GM12878 (cell line): ENCODE results near the gene AP3B1. TPM values are rescaled to one million over a fixed set of nuclear protein-coding genes. Genes with fewer than 3 reads are reported as not detected.

ENCODE experiments used
- ATAC-seq: fragments of 200-7000 bp; cut with Tn5 transposase; 3 replicates; pipeline ENCODE4 v1.9.1; 2020; ENCODE audit warnings: mild to moderate bottlenecking, moderate library complexity
- BruUV-seq: library from RNA; stranded (reverse); fragments of 400-500 nt; replicated peaks from 2 replicates; lab custom pipeline; 2021; lab: Mats Ljungman, UMichigan
- CTCF ChIA-PET: fragments of 300-600 bp; sonication (Branson Sonifier 250); formaldehyde crosslinking; extraction: SDS; loops from one replicate; lab custom pipeline; 2021; ENCODE audit warnings: inconsistent platforms; lab: Yijun Ruan, JAX
- POLR2A ChIA-PET: fragments of 350-600 bp; formaldehyde crosslinking; extraction: SDS; loops from one replicate; lab custom pipeline; 2021; ENCODE audit warnings: inconsistent platforms; lab: Charles Lee
- RAD21 ChIA-PET: fragments of 300-600 bp; sonication (Branson Sonifier 250); formaldehyde crosslinking; loops from one replicate; lab custom pipeline; 2023; ENCODE audit warnings: antibody characterized with exemption; ENCODE audit not compliant: unreplicated experiment; lab: Charles Lee
- SMC1A ChIA-PET: fragments of 300-600 bp; sonication (Branson Sonifier 250); formaldehyde crosslinking; loops from one replicate; lab custom pipeline; 2023; ENCODE audit not compliant: unreplicated experiment, uncharacterized antibody; lab: Charles Lee
- DNase-seq: peaks from one replicate; pipeline ENCODE4 v3.0.0-alpha.2; 2011; ENCODE audit warnings: low read depth, low spot score
- FAIRE-seq: peaks from 3 replicates; lab custom pipeline; 2011; peaks lifted over from hg19 to GRCh38; lab: Jason Lieb, UNC
- H2AFZ ChIP-seq: 2 replicates; pipeline ENCODE4 v1.6.0; 2011; ENCODE audit warnings: low read depth, low read length, control low read depth; ENCODE audit not compliant: control insufficient read depth
- H3K27ac ChIP-seq: 2 replicates; pipeline ENCODE4 v1.5.1; 2011; ENCODE audit warnings: control low read depth; ENCODE audit not compliant: control insufficient read depth, insufficient read depth
- H3K27me3 ChIP-seq, 2 experiments: replicated peaks in 1 of 2; 2 replicates each; pipeline versions ENCODE4 v1.6.0 to v1.6.1; 2011; ENCODE audit warnings: low read length in 1 of 2; ENCODE audit not compliant: control insufficient read depth in 2 of 2, insufficient read depth in 2 of 2
- H3K36me3 ChIP-seq, 2 experiments: 2 replicates each; pipeline ENCODE4 v1.5.1; 2011; ENCODE audit warnings: low read length in 1 of 2; ENCODE audit not compliant: control insufficient read depth in 2 of 2, insufficient read depth in 2 of 2
- H3K4me1 ChIP-seq: 2 replicates; pipeline ENCODE4 v1.6.1; 2011; ENCODE audit warnings: mild to moderate bottlenecking, low read length, moderate library complexity, mixed read lengths; ENCODE audit not compliant: control insufficient read depth, insufficient read depth
- H3K4me2 ChIP-seq: 2 replicates; pipeline ENCODE4 v1.6.0; 2011; ENCODE audit warnings: control low read depth; ENCODE audit not compliant: control insufficient read depth, insufficient read depth
- H3K4me3 ChIP-seq: fragments of 200-600 bp; sonication (generic); 2 replicates; pipeline ENCODE4 v1.5.1; 2016
- H3K79me2 ChIP-seq: 2 replicates; pipeline ENCODE4 v1.6.0; 2011; ENCODE audit warnings: low read length; ENCODE audit not compliant: control insufficient read depth, insufficient read depth
- H3K9ac ChIP-seq: 2 replicates; pipeline ENCODE4 v1.8.0; 2011; ENCODE audit warnings: low read length, control low read depth, mixed read lengths; ENCODE audit not compliant: control insufficient read depth, insufficient read depth
- H3K9me3 ChIP-seq: replicated peaks from 3 replicates; pipeline ENCODE4 v1.5.1; 2011; ENCODE audit warnings: mild to moderate bottlenecking, low read length; ENCODE audit not compliant: control insufficient read depth, insufficient read depth
- H4K20me1 ChIP-seq: 2 replicates; pipeline ENCODE4 v1.6.0; 2011; ENCODE audit not compliant: control insufficient read depth, insufficient read depth
- BMI1 ChIP-seq: fragments of 450-650 bp; IDR thresholded peaks from 2 replicates; pipeline ENCODE4 v1.6.1; 2016; ENCODE audit warnings: mild to moderate bottlenecking, moderate library complexity, borderline replicate concordance
- KAT2A ChIP-seq: conservative IDR thresholded peaks from 2 replicates; pipeline ENCODE4 v1.6.1; 2011; ENCODE audit warnings: low read depth, low read length; ENCODE audit not compliant: control insufficient read depth
- MYB ChIP-seq: fragments of 150-350 bp; IDR thresholded peaks from 2 replicates; pipeline ENCODE4 v1.6.1; 2014; ENCODE audit warnings: mild to moderate bottlenecking, low read depth, low read length, borderline replicate concordance
- RAD21 ChIP-seq: IDR thresholded peaks from 2 replicates; pipeline ENCODE4 v1.6.1; 2011; ENCODE audit warnings: mild to moderate bottlenecking, low read depth, low read length, moderate library complexity; ENCODE audit not compliant: insufficient read depth
- SMC3 ChIP-seq: IDR thresholded peaks from 2 replicates; pipeline ENCODE4 v1.6.1; 2011; ENCODE audit warnings: low read length, improper control_type of control experiment, borderline replicate concordance
- ZNF24 ChIP-seq: fragments of 450-650 bp; IDR thresholded peaks from 2 replicates; pipeline ENCODE4 v1.6.1; 2017; ENCODE audit warnings: antibody characterized with exemption, mild to moderate bottlenecking
- WGBS: methylation state at CpG from one replicate; pipeline ENCODE4 v1.1.6; 2016; ENCODE audit warnings: low lambda C conversion rate; ENCODE audit not compliant: insufficient replicate concordance, insufficient coverage; ENCODE audit errors: missing lambda C conversion rate; 5-methylcytosine and 5-hydroxymethylcytosine counted together
- in situ Hi-C: fragments of 300-500 bp; cut with MboI; formaldehyde crosslinking; loops from 9 replicates; pipeline ENCODE4 v1.14.3; 2018; ENCODE audit warnings: mixed read lengths
- intact Hi-C: fragments of 100-400 bp; cut with micrococcal nuclease; formaldehyde crosslinking; loops from one replicate; pipeline ENCODE4 v1.14.2; 2022; ENCODE audit not compliant: unreplicated experiment
- polyA plus RNA-seq, 11 experiments: library from polyadenylated mRNA; depleted of rRNA in 4 of 11; unstranded in 6 of 11; stranded (reverse) in 5 of 11; fragments of >200 nt; fragmentation: Nextera tagmentation in 4 of 11; fragmentation: Illumina TruSeq in 1 of 11; extraction: Ambion mirVana in 4 of 11; extraction: Trizol in 1 of 11; gene quantifications; 1 replicate in 1 of 11; 2 replicates in 10 of 11; pipeline versions ENCODE4 v1.2.1 to v1.2.3, GENCODE V29; 2011 to 2016; ENCODE audit warnings: inconsistent platforms in 2 of 11, missing spikeins in 2 of 11, low read depth in 1 of 11
- total RNA-seq, 4 experiments: library from RNA; depleted of rRNA in 3 of 4; stranded (reverse); fragments of >200 nt in 3 of 4; fragmentation: Illumina TruSeq in 1 of 4; extraction: Trizol in 1 of 4; gene quantifications; 2 replicates each; pipeline versions ENCODE4 v1.2.1 to v1.2.3, GENCODE V29; 2013 to 2021
- TF ChIP-seq, protein P1 (sequence below): fragments of 450-650 bp; IDR thresholded peaks from 2 replicates; pipeline ENCODE4 v1.6.1; 2016; ENCODE audit warnings: mild to moderate bottlenecking
- TF ChIP-seq, protein P2 (sequence below), 3 experiments: IDR thresholded peaks in 2 of 3; conservative IDR thresholded peaks in 1 of 3; 2 replicates each; pipeline ENCODE4 v1.5.1; 2011; ENCODE audit warnings: low read depth in 3 of 3, low read length in 3 of 3, mild to moderate bottlenecking in 3 of 3, control low read depth in 2 of 3, moderate library complexity in 2 of 3, inconsistent platforms in 1 of 3, mixed read lengths in 1 of 3; ENCODE audit not compliant: control insufficient read depth in 2 of 3, insufficient read depth in 1 of 3; ENCODE audit errors: extremely low read depth in 1 of 3

Gene AP3B1
- total and polyA plus RNA-seq, 10 of the 15 experiments (the other 5 are each of a cell fraction or from before 2014, with no cell fraction given): 30.9 to 70.8 (median 46.0) TPM

DNA sequence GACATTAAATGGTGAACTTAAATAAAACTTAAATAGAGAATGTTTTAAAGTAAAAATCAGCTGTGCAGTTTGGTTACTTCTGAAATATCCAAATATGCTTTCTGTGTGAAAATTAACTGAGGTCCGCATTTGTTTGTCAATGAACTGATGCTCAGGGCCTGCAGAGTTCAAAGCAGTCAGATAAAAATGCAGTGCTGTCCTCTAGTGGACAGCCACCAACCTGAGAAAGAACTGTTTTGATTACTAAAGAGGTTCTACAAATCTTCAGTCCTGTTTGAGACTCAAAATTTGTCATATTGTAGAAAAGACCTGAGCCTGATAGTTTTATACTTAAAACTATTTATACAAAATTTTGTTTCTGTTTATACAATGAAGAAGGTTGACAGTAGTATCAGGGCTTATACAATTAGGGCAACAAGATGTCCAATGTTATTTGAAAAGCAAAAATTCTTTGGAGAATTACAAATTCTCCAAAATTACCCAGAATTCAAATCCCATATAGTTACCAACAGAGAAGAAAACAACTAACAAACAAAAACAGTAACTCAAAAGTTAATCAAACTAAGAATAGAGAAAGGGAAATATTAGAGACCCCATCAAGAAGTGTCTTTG lies 286.0 kb downstream of the AP3B1 start:
- TF ChIP-seq RAD21 (peak; percentile 89), ZNF24 (no peak), KAT2A (no peak), BMI1 (no peak), MYB (no peak), SMC3 (peak; percentile 85)
- TF ChIP-seq, protein P1, sequence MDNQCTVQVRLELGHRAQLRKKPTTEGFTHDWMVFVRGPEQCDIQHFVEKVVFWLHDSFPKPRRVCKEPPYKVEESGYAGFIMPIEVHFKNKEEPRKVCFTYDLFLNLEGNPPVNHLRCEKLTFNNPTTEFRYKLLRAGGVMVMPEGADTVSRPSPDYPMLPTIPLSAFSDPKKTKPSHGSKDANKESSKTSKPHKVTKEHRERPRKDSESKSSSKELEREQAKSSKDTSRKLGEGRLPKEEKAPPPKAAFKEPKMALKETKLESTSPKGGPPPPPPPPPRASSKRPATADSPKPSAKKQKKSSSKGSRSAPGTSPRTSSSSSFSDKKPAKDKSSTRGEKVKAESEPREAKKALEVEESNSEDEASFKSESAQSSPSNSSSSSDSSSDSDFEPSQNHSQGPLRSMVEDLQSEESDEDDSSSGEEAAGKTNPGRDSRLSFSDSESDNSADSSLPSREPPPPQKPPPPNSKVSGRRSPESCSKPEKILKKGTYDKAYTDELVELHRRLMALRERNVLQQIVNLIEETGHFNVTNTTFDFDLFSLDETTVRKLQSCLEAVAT: peak; percentile 38; the same call in 1 of the 2 replicates
- TF ChIP-seq, protein P2, sequence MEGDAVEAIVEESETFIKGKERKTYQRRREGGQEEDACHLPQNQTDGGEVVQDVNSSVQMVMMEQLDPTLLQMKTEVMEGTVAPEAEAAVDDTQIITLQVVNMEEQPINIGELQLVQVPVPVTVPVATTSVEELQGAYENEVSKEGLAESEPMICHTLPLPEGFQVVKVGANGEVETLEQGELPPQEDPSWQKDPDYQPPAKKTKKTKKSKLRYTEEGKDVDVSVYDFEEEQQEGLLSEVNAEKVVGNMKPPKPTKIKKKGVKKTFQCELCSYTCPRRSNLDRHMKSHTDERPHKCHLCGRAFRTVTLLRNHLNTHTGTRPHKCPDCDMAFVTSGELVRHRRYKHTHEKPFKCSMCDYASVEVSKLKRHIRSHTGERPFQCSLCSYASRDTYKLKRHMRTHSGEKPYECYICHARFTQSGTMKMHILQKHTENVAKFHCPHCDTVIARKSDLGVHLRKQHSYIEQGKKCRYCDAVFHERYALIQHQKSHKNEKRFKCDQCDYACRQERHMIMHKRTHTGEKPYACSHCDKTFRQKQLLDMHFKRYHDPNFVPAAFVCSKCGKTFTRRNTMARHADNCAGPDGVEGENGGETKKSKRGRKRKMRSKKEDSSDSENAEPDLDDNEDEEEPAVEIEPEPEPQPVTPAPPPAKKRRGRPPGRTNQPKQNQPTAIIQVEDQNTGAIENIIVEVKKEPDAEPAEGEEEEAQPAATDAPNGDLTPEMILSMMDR (IDR thresholded peaks at IDR 0.05 in 2 of 3, conservative IDR thresholded peaks at IDR 0.05 in 1 of 3; ENCODE audit: control insufficient read depth in 2 of 3, extremely low read depth in 1 of 3, insufficient read depth in 1 of 3, low read depth in 3 of 3, low read length in 3 of 3): peak; percentile 77 to 83 (median 79)
- SMC1A ChIA-PET: interaction anchor here (0.7 to 3.4 kb wide), 11 partner anchors 8 to 448 kb away, joined by 3 to 17 read pairs (median 3); no protein-coding TSS in a partner anchor
- no peak overlapping the region for H3K4me2 ChIP-seq
- H3K27ac ChIP-seq: no peak overlapping the region
- RAD21 ChIA-PET: interaction anchor here (0.9 to 1.5 kb wide), 2 partner anchors 137 to 448 kb away, joined by 3 to 7 read pairs; no protein-coding TSS in a partner anchor
- intact Hi-C loops: loop anchor here (1.0 to 5.0 kb wide), 3 partner anchors 141 to 450 kb away; no protein-coding TSS in a partner anchor
- CTCF ChIA-PET: interaction anchor here (0.6 to 2.1 kb wide), 16 partner anchors 8 to 490 kb away, joined by 3 to 10 read pairs (median 4); no protein-coding TSS in a partner anchor
- POLR2A ChIA-PET: no interaction called here
- peak; percentile 84 for ATAC-seq
- FAIRE-seq: no peak
- no peak overlapping the region for H3K4me3 ChIP-seq
- no peaks in the 10 kb centered on the region for H3K9me3 ChIP-seq
- no peak overlapping the region for H2AFZ ChIP-seq
- 88% methylated on average over 1 of the region's 1 CpG for WGBS
- in situ Hi-C loops: no loop called here
- H4K20me1 ChIP-seq: no peaks in the 10 kb centered on the region
- DNase-seq: no peak
- no peaks in the 10 kb centered on the region for H3K79me2 ChIP-seq
- H3K36me3 ChIP-seq: no peaks in the 10 kb centered on the region
- H3K4me1 ChIP-seq: peaks cover 3% of the 10 kb centered on the region; the same call in 1 of the 2 replicates
- no TSS peak for BruUV-seq
- no peaks in the 10 kb centered on the region for H3K27me3 ChIP-seq
- no peak overlapping the region for H3K9ac ChIP-seq
